NT2/D1 (cell line): Measurements from ENCODE around the gene CALML5.

ENCODE experiments used
- DNase-seq: peaks from one replicate; pipeline ENCODE4 v3.0.0-alpha.2; 2011; ENCODE audit warnings: low read depth, low spot score
- H3K27me3 ChIP-seq: 2 replicates; pipeline ENCODE4 v1.6.0; 2011; ENCODE audit warnings: mild to moderate bottlenecking; ENCODE audit not compliant: insufficient read length, insufficient read depth
- H3K36me3 ChIP-seq: 2 replicates; pipeline ENCODE4 v1.6.1; 2011; ENCODE audit warnings: mild to moderate bottlenecking, low read length, mixed read lengths; ENCODE audit not compliant: insufficient read depth, insufficient read length
- H3K4me1 ChIP-seq: 2 replicates; pipeline ENCODE4 v1.5.1; 2011; ENCODE audit not compliant: insufficient read depth, insufficient read length
- H3K4me3 ChIP-seq: 2 replicates; pipeline ENCODE4 v1.5.1; 2011; ENCODE audit warnings: low read depth; ENCODE audit not compliant: insufficient read length
- H3K9ac ChIP-seq: 2 replicates; pipeline ENCODE4 v1.6.0; 2011; ENCODE audit warnings: low read depth; ENCODE audit not compliant: insufficient read length
- H3K9me3 ChIP-seq: 2 replicates; pipeline ENCODE4 v1.5.1; 2011; ENCODE audit warnings: mild to moderate bottlenecking, low read length; ENCODE audit not compliant: insufficient read depth
- SUZ12 ChIP-seq: IDR thresholded peaks from 2 replicates; pipeline ENCODE4 v1.6.1; 2011; ENCODE audit not compliant: insufficient read length, insufficient read depth; ENCODE audit errors: extremely low read depth
- YY1 ChIP-seq: IDR thresholded peaks from 2 replicates; pipeline ENCODE4 v1.6.1; 2011; ENCODE audit not compliant: insufficient read length, insufficient read depth
- ZNF274 ChIP-seq: IDR thresholded peaks from 2 replicates; pipeline ENCODE4 v1.6.1; 2011; ENCODE audit warnings: mild to moderate bottlenecking, low read depth, low read length

Gene CALML5, protein sequence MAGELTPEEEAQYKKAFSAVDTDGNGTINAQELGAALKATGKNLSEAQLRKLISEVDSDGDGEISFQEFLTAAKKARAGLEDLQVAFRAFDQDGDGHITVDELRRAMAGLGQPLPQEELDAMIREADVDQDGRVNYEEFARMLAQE

DNA sequence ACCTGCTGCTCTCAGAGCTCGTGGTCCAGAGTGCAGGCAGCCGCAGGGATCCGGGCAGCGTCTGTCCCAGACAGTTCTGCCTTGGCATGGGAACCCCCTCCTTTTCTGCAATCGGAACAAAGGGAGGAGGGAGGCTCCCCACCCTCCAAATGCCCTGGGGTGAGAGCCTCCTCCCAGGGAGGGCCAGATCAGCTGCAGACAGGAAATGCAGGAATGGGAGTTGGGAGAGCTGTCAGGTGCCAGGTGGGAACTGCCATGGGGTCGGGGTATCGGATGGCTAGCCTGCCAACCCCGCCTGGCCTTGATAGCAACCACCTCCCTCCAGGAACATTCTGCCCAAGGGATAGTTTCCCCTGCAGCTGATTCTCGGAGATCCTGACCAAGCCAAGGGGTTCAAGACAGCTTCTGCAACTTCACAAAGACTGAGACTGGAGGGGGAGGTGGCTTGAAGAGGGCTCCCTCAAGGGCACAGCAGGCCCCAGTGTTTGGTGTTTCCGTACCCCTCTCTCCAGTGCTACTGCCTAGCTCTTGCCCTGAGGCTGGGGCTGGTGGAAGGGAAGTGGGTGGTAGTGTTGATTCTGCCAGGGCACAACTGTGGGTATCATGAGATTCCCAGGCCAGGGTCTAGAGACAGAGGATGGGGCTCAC is at the start of gene CALML5:
Gene CALML5, minus strand, starts transcription at position 78 of the 648 bp plus-strand sequence. CDS start 132 bp downstream, outside the sequence.
- Histone ChIP-seq H3K27me3 (no peaks in the 10 kb centered on the region), H3K9me3 (no peaks in the 10 kb centered on the region), H3K36me3 (no peaks in the 10 kb centered on the region), H3K4me3 (no peak within 1 kb of the TSS), H3K4me1 (peaks cover 6% of the 10 kb centered on the region), H3K9ac (no peak within 1 kb of the TSS)
- no peak for TF ChIP-seq SUZ12
- TF ChIP-seq ZNF274, result no peak
- TF ChIP-seq YY1, result no peak
- no peak for DNase-seq

DNA sequence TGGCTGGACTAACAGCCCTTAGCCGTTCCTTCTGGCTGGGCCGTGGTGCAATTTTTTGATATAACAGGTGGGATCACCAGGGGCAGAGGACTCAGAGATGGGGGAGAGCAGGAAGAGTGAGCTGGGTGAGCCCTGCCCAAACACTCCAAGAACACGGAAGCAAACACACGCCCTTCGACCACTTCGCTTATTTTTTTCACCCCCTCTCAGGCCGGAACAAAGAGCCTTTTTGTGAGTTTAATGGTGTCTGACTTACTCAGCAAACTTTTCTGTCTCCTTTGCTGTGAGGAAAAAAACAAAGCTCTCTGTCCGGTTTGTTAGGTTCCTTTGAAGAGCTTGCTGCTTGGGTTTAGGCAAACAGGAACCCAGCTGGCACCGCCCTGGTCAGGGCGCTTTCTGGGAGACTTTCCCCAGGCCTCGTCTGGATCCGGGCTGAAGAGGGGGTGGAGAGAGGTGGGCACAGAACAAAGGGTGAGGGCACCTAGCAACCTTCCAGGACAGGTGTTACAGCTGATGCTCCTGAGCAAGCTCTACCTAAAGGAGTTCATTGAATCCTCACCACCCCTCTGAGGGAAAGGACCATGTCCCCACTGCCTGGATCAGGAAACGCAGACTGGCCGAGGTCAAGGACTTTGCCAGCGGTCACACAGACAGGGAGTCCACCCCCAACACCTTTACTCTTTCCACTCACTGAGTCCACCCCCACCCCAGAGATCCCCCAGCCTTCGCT is 48.7 kb upstream of the CALML5 start:
- no peak for TF ChIP-seq SUZ12
- no peak for TF ChIP-seq ZNF274
- TF ChIP-seq YY1, result no peak
- H3K9me3 ChIP-seq, result peaks cover 7% of the 10 kb centered on the region; the same call in 1 of the 2 replicates
- H3K4me1 ChIP-seq, result peaks cover 5% of the 10 kb centered on the region
- H3K4me3 ChIP-seq, result no peak overlapping the region
- H3K36me3 ChIP-seq, result no peaks in the 10 kb centered on the region
- H3K27me3 ChIP-seq, result no peaks in the 10 kb centered on the region
- no peak for DNase-seq
- peak overlapping the region; percentile 22 for H3K9ac ChIP-seq

DNA sequence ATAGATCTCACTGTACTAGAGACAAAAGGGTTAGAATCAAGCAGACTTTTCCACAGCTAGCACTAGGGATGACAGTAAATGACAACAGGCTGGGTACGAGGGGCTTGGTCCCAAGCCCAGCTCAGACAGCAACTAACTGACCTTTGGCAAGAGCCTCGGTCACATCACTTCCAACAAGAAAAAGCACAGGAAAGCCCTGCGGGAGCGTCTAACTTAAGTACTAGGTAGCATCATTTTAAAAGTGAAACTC is 48.2 kb upstream of the CALML5 start:
- H3K4me1 ChIP-seq, result peaks cover 5% of the 10 kb centered on the region
- H3K9me3 ChIP-seq, result peaks cover 12% of the 10 kb centered on the region
- TF ChIP-seq ZNF274 (no peak), YY1 (no peak), SUZ12 (no peak)
- no peaks in the 10 kb centered on the region for H3K36me3 ChIP-seq
- DNase-seq, result no peak
- no peak overlapping the region for H3K4me3 ChIP-seq
- H3K27me3 ChIP-seq, result no peaks in the 10 kb centered on the region
- no peak overlapping the region for H3K9ac ChIP-seq

DNA sequence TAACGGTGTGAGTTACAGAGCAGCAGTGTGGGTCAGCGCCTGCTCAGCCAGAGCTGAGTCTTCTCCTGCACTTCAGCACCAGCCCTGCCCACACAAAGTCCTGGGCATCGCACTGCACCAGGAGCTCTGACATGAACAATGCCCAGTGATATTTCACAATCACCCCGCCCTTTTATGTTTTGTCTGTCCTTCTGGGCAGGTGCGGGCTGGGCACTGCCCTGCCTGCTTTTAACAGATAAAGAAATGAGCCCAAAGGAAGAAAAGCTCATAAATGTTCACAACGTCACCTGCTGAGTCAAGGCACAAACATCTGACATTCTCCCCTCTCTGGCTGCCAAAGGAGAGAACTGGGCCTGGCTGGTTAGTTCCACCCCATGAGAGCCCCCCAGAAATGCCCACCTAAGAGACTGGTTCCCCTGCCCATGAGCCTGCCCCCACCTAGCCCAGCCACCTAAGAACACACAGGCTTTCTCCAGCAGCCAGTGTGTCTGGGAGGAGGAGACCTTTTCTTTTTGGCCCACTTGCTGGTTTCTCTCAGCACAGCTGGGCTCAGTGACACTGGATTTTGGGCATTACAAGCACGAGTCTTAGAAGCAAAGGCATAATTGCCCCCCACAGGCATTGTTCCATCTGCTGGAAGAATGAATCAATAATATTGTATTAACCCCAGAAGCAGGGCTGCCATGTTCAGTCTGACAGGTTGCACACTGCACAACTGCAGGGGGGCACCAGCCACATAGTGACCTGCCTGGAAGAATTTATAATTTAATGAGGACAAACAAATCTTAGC is 47.7 kb upstream of the CALML5 start:
- Histone ChIP-seq H3K36me3 (no peaks in the 10 kb centered on the region), H3K9ac (no peak overlapping the region), H3K9me3 (peaks cover 17% of the 10 kb centered on the region), H3K4me3 (no peak overlapping the region), H3K27me3 (no peaks in the 10 kb centered on the region), H3K4me1 (peaks cover 5% of the 10 kb centered on the region)
- TF ChIP-seq ZNF274 (no peak), SUZ12 (no peak), YY1 (no peak)
- DNase-seq, result no peak

DNA sequence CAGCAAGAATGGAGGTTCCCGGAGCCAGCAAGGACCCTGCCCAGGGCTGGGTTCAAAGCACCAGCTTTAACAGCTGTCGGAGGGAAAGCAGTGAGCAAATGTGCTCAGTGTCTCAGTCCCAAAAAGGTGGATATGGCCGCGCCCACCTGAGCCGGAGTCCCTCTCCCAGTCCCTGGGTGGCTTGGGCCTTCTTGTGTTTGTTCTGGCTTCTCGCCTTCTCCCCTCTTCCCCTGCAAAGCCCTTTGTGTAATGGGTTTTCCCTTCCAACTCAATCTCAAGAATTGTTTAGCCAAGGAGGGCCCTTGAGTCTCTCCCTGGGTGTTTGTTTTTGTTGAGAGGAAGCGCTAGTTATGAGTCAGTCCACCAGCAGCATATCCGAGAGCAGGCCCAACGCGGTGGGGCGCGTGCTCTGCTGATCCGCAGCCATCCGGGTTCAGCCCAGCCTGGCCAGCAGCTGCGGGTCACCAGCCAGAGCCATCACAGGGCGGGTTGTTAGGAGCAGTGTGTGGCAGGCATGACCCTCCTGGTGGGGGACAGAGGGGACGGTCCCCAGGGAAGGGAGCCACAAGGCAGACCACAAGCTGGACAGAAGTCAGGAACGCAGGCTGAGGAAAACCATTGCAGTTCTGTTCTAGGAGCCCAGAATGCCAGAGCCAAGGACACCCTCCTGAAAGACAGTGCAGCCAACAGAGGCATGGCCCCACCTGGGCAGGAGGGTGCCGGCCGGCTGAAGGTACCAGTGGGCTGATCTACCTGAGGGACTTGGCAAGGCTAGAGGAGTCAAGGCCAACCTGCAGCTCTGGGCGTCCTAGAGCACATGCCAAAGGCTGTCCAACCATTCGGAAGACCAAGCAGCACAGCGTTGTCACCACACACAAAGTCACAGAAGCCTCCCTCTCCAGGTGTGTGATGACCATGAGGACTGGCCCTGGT is 46.7 kb upstream of the CALML5 start:
- Histone ChIP-seq H3K36me3 (no peaks in the 10 kb centered on the region), H3K27me3 (no peaks in the 10 kb centered on the region), H3K4me3 (no peak overlapping the region), H3K9ac (no peak overlapping the region), H3K9me3 (peaks cover 23% of the 10 kb centered on the region), H3K4me1 (peaks cover 5% of the 10 kb centered on the region)
- TF ChIP-seq SUZ12, result no peak
- TF ChIP-seq ZNF274, result no peak
- TF ChIP-seq YY1, result no peak
- no peak for DNase-seq

DNA sequence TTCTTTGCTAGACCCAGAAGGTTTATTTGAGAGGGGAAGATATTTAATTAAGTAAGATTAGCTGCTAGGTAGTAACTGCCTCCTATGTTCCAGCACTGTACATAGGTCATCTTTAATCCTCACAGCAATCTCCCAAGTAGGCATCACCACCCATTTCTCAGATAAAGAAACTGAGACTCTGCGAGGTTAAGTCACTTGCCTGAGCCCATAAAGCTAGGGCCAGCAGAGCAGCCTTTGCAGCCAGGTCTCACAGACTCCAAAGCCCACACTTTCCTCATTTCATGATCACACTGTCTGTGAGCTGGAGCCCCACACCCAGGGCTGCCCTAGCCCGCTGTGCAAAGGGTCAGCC is 46.0 kb upstream of the CALML5 start:
- Histone ChIP-seq H3K4me1 (peaks cover 5% of the 10 kb centered on the region), H3K9me3 (peaks cover 23% of the 10 kb centered on the region), H3K9ac (no peak overlapping the region), H3K4me3 (no peak overlapping the region), H3K27me3 (no peaks in the 10 kb centered on the region), H3K36me3 (no peaks in the 10 kb centered on the region)
- no peak for DNase-seq
- no peak for TF ChIP-seq ZNF274
- no peak for TF ChIP-seq YY1
- no peak for TF ChIP-seq SUZ12
